Chondrocyte (in vitro differentiated cells): Measurements from ENCODE around the gene XRCC3. TPM values are rescaled to one million over a fixed set of nuclear protein-coding genes. Genes with fewer than 3 reads are reported as not detected.

ENCODE experiments used
- DNase-seq: peaks from one replicate; pipeline ENCODE4 v3.0.0; 2021; ENCODE audit warnings: mixed read lengths, low spot score
- H3K27ac Mint-ChIP-seq: one replicate; pipeline ENCODE4 v1.8.0; 2021; ENCODE audit warnings: mild to moderate bottlenecking, moderate library complexity, mixed read lengths; ENCODE audit not compliant: unreplicated experiment
- H3K27me3 Mint-ChIP-seq: 2 replicates; pipeline ENCODE4 v1.8.0; 2021; ENCODE audit warnings: low read depth, mixed read lengths
- H3K36me3 Mint-ChIP-seq: 2 replicates; pipeline ENCODE4 v1.8.0; 2021; ENCODE audit warnings: low read depth, mixed read lengths
- H3K4me1 Mint-ChIP-seq: 2 replicates; pipeline ENCODE4 v1.8.0; 2021; ENCODE audit warnings: low read depth, mild to moderate bottlenecking, mixed read lengths
- H3K4me3 Mint-ChIP-seq: one replicate; pipeline ENCODE4 v1.8.0; 2021; ENCODE audit warnings: mild to moderate bottlenecking, moderate library complexity, mixed read lengths; ENCODE audit not compliant: unreplicated experiment
- H3K9me3 Mint-ChIP-seq: 2 replicates; pipeline ENCODE4 v1.8.0; 2021; ENCODE audit warnings: low read depth, mixed read lengths
- total RNA-seq: library from RNA; stranded (reverse); gene quantifications from 3 replicates; pipeline ENCODE4 v1.2.1, GENCODE V29; 2021
- TF ChIP-seq, protein P1 (sequence below): fragments of 200-600 bp; sonication (generic); IDR thresholded peaks from 2 replicates; pipeline ENCODE4 v1.5.0; 2021; ENCODE audit warnings: antibody characterized with exemption, mild to moderate bottlenecking, moderate library complexity

The XRCC3 gene
- total RNA-seq, 1 donor from 2014 or later, result 3.4 TPM

DNA sequence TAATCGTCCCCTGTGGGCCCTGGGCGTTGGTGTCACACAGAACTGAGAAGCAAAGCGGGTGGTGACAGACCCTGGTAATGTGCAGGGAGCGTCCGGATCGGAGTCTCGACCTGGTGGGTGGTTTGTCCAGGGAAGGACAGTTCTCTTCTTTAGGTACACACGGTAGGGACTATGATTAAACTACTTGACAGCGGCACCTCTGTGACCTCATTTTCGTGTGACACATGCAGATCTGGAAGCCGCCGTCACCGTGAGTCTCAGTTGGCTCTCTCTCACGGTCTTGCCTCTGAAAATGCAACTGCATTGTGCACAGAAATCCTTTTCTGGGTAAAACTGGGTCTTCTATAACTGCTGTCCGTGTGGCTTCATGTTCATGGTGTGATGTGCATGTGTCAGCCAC is 32.1 kb downstream of the XRCC3 start:
- peaks cover 48% of the 10 kb centered on the region for H3K4me1 Mint-ChIP-seq
- no peak overlapping the region for H3K4me3 Mint-ChIP-seq
- peaks cover 27% of the 10 kb centered on the region for H3K36me3 Mint-ChIP-seq
- H3K9me3 Mint-ChIP-seq, result no peaks in the 10 kb centered on the region
- DNase-seq, result peak; percentile 46
- H3K27ac Mint-ChIP-seq, result no peak overlapping the region
- H3K27me3 Mint-ChIP-seq, result no peaks in the 10 kb centered on the region
- TF ChIP-seq, protein P1, sequence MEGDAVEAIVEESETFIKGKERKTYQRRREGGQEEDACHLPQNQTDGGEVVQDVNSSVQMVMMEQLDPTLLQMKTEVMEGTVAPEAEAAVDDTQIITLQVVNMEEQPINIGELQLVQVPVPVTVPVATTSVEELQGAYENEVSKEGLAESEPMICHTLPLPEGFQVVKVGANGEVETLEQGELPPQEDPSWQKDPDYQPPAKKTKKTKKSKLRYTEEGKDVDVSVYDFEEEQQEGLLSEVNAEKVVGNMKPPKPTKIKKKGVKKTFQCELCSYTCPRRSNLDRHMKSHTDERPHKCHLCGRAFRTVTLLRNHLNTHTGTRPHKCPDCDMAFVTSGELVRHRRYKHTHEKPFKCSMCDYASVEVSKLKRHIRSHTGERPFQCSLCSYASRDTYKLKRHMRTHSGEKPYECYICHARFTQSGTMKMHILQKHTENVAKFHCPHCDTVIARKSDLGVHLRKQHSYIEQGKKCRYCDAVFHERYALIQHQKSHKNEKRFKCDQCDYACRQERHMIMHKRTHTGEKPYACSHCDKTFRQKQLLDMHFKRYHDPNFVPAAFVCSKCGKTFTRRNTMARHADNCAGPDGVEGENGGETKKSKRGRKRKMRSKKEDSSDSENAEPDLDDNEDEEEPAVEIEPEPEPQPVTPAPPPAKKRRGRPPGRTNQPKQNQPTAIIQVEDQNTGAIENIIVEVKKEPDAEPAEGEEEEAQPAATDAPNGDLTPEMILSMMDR, result no peak

DNA sequence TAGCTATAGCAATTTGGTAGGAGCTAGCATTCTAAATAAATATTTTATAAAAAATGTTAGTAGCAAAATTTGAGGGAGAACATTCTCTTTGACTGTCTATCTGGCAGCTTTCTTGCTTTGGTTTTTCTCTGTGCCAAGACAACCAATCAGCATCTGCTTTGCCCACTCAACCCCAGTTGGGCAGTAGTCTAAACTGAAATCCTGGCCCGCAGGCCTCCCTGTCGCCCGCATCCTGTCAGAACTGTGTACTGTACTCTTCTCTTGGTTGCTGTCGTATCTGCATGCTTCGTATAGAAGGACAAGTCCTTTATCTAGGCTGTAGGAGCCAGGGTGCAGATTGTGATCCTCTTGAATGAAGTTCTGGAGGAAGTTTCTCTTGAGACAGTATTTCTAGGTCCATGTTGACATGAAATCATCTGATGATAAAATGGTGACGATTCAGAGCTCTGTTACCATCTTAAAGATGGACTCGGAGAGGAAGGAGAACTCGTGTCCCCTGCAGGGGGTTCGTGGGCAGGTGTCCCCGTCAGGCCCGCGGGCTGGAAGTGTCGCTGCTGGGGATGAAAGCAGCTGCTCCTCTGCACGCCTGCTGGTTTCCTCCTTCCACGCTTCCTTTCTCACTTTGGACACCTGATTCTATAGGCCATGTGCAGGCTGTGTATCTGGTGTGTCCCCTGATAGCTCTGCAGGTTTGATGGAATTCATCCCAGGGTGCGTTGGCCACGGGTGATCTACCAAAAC is 34.6 kb downstream of the XRCC3 start:
- H3K27ac Mint-ChIP-seq, result peak overlapping the region; percentile 93
- no peaks in the 10 kb centered on the region for H3K27me3 Mint-ChIP-seq
- peaks cover 29% of the 10 kb centered on the region for H3K4me1 Mint-ChIP-seq
- no peaks in the 10 kb centered on the region for H3K9me3 Mint-ChIP-seq
- H3K4me3 Mint-ChIP-seq, result no peak overlapping the region
- TF ChIP-seq, protein P1, result no peak
- DNase-seq, result peak; percentile 59
- H3K36me3 Mint-ChIP-seq, result peaks cover 34% of the 10 kb centered on the region

DNA sequence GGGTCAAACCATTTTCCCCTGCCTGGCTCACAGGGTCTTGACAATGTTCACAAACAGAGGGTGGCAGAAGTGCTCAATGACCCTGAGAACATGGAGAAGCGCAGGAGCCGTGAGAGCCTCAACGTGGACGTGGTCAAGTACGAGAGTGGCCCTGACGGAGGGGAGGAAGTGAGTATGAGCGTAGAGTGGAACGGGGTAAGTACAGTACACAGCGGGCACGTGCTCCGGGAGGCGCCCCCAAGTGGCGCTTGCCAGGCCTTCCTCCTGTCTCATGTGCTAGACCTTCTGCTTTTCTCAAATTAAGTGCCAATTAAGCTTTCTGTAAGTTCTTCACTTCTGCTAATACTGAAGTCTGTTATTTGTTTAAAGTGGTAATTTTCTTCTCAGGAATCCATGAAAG is 35.9 kb downstream of the XRCC3 start:
- Mint-ChIP-seq H3K27ac (peak overlapping the region; percentile 93), H3K4me1 (peaks cover 29% of the 10 kb centered on the region), H3K27me3 (no peaks in the 10 kb centered on the region), H3K4me3 (no peak overlapping the region), H3K36me3 (peaks cover 37% of the 10 kb centered on the region), H3K9me3 (no peaks in the 10 kb centered on the region)
- DNase-seq, result peak; percentile 91
- TF ChIP-seq, protein P1, result peak; percentile 73

DNA sequence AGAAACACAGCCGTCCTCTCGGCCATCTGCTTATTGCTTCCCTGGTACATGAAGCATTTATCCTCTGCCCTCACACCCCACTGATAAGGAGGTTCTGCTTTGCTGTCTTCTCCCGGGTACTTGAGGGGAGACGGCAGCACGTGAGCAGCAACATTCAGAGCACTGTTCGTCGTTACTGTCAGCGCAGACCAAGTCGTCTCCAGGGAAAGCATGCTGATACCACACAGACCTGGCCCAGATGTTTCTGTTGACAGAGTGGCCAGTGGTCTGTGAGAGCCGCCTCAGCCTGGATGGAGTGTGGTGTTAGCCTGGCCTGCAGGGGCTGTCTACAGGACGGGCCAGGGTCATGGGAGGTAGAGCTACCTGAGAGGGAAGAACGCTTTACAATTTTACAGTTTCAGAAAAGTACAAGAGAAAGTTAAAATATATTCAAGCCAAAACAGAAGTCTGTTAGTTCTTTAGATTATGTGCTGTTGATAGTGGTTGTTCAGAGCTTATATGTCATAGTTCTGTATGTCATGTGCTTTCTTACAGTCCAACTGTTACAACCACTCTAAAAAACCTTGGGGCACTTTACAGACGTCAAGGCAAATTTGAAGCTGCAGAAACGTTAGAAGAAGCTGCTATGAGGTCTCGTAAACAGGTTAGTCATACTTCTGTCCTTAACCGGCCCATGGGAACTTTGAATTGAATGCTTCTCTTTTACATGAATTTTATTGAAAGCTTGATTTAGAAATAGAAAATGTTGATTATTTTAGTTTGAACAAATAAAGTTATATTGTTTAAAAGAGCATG is 38.2 kb downstream of the XRCC3 start:
- TF ChIP-seq, protein P1, result no peak
- H3K27ac Mint-ChIP-seq, result peak overlapping the region; percentile 54
- H3K36me3 Mint-ChIP-seq, result peaks cover 43% of the 10 kb centered on the region
- H3K4me1 Mint-ChIP-seq, result peaks cover 29% of the 10 kb centered on the region
- no peak overlapping the region for H3K4me3 Mint-ChIP-seq
- no peaks in the 10 kb centered on the region for H3K9me3 Mint-ChIP-seq
- no peaks in the 10 kb centered on the region for H3K27me3 Mint-ChIP-seq
- DNase-seq, result peak; percentile 56

DNA sequence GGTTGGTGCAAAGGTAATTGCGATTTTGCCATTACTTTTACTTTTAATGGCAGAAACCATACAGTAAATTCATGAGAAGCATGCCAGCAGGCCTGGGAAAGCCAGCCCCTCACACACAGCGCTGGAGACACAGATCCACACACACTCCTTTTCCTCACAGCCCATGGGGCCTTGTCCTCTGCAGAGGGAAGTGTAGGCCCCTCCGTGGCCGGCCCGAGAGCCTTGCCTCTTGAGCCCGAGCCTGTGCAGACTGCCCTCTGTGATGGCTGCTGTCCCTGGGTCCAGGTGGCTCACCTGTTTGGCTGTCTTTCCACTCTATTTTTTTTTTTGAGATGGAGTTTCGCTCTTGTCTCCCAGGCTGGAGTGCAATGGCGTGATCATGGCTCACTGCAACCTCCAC is 39.3 kb downstream of the XRCC3 start:
- DNase-seq, result peak; percentile 68
- Mint-ChIP-seq H3K4me1 (peaks cover 27% of the 10 kb centered on the region), H3K4me3 (no peak overlapping the region), H3K27ac (no peak overlapping the region), H3K27me3 (no peaks in the 10 kb centered on the region), H3K9me3 (no peaks in the 10 kb centered on the region), H3K36me3 (peaks cover 46% of the 10 kb centered on the region)
- TF ChIP-seq, protein P1, result no peak
